HG03460 (cell line): ENCODE measurements around the gene DIAPH3.

Experiments
- ATAC-seq: cut with Tn5 transposase; IDR thresholded peaks from one replicate; pipeline ENCODE4 v1.9.1; 2021; ENCODE audit not compliant: unreplicated experiment

The DIAPH3 gene

DNA sequence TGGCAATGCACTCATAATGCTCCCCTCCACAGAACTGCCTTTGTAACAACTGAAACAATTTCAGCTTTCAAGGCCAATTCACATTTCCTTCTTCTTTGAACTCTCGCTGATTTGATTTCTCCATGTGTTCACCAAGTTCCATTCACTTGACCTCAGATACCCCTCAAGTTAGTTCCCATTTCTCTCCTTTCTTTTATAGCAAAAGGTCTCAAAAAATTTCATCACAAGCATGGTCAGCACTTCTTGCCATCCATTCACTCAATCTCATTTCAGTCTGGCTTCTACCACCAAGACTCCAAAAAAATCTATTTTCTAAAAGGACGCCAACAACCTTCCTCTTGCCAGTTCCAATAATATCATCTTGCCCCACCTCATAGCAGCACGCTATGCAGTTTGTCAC, 135.7 kb downstream of the DIAPH3 start:
- ATAC-seq = no peak

GRCh38 chr13:60026286-60026685, 137.4 kb downstream of the DIAPH3 start:
- no peak for ATAC-seq

DNA sequence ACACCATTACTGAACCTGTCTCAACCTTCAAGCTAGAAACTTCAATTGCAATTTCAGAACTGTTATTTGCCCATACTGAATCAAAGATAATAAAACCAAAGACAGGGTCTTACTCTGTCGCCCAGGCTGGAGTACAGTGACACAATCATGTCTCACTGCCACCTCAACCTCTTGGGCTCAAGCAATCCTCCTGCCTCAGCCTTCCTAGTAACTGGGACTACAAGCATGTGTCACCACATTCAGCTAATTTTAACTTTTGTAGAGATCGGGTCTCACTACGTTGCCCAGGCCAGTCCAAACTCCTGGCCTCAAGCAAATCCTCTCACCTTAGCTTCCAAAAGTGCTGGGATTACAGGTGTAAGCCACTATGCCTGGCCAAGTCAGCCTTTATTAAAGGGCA, 143.4 kb downstream of the DIAPH3 start:
- ATAC-seq = no peak

DNA sequence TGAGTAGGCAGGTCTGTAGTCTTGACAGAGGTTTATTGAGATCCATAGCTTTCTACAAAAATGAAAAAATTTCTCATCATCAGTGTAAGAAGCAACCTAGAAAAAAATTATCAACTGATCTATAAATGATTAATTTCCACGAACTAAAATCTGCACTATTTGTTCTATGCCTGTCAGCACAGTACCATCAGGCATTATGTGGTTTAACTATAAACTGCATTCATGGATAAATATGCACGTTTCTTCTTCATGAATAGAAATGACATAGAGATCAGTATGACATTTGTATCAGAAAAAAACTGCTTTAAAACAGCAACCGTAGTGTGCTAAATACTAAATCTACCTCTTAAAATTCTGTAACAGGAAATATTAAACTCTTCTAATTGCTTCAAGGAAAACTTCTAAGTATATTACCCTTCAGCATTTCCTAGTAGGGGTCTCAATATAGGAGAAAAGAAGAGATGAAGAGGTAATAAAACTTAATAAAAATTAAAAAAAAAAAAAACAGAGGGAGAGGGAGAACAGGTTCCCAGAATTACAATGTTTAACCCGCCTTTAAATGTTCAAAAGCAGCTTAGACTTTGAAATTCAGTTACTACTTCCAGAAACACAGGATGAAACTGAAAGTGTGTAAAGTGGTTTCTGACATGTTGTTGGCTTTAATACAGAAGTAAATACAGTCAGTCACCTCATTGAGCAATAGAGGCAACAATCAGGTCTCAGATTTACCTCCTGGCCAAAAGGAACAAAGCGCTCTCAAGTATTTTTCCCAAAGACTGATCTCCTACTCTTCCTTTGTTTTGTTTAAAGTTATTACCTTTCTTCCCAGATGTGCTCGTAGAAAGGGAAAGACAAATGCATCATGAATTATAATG, 144.4 kb downstream of the DIAPH3 start:
- peak; percentile 77 for ATAC-seq

DNA sequence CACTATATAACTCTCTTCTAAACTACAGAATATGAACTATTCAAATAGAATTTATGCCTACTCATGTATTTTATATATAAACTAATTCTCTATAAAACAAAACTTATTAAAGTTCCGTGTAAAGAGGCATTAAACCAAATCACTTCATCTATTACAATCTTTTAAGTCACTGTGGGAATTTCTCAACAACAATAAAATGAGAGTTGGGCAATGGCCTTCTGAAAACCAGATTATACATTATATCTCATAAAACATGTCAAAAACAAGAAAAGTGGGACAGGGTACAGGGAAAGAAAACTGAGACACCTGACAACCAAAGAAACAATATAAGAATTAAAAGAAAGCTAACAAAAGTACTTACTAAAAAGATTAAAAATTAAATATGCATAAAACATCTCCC, 145.2 kb downstream of the DIAPH3 start:
- no peak for ATAC-seq

GRCh38 chr13:60016229-60016628, 147.5 kb downstream of the DIAPH3 start:
- no peak for ATAC-seq

GRCh38 chr13:60013166-60013565, 150.6 kb downstream of the DIAPH3 start:
- ATAC-seq = no peak

- no peak for ATAC-seq
These were observed 151.2 kb downstream of the DIAPH3 start for GRCh38 chr13:60012488-60012887.

- ATAC-seq = no peak
These were observed 154.2 kb downstream of the DIAPH3 start for GRCh38 chr13:60009300-60010253.

DNA sequence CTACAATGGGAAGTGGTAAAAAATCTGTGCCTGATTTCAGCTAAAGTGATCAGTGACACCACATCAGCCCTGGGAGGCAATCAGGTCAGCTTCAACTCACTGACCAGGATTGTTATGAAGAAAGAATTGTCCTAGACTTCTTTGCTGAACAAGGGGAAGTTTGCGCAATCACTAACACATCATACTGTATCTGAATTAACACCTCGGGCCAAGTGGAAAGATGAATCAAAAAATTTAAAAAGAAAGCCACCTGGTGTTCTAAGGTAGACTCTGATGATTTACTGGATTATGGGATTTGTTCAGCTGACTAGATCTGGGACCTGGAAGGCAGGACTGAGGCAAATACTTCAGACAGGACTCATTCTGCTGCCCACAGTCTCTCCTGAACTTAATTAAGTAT, 161.8 kb downstream of the DIAPH3 start:
- ATAC-seq = no peak

GRCh38 chr13:60000976-60001375, 162.8 kb downstream of the DIAPH3 start:
- no peak for ATAC-seq

- no peak for ATAC-seq
These were observed 163.6 kb downstream of the DIAPH3 start for GRCh38 chr13:60000081-60000480.

DNA sequence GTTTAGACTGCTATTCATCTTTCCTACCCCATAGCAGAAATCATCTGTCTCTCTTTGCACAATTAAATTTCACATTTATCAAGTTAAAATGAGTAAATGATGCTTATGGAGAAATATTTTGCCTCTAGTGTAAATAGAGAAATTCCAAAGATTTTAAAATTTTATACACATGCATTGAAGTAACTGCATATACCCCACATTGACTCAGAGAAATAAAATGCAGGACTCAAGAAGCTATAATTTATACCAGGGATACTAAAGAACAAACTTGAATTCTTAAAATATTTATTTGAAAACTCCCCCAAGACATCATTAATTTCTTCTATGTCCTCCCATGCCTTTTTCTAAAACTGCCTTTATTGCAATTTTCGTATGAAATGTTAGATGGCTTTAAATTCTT, 165.8 kb downstream of the DIAPH3 start:
- no peak for ATAC-seq

DNA sequence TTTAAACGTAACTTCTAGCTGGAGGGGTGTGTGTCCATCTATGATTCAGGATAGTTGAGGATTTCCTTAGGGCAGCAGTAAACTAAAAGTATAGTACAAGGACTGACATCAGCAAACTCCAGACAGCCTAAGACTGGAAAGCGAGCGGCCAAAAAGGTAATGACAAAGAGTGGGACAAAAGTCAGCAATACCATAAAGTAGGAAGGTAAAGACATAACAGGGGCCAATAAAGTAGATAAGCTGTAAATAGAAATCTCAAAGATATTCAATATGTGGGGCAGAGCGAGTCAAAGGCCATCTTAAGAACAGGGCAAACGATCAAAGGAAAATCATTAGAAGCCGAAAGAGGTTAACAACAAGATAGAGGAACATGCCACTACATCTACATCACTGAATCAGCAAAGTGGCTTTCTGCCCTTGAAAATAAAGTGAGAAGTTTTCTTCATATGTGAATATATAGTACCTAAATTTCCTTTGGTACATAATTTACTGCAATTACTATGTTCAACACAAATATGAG, 167.2 kb downstream of the DIAPH3 start:
- ATAC-seq = no peak

DNA sequence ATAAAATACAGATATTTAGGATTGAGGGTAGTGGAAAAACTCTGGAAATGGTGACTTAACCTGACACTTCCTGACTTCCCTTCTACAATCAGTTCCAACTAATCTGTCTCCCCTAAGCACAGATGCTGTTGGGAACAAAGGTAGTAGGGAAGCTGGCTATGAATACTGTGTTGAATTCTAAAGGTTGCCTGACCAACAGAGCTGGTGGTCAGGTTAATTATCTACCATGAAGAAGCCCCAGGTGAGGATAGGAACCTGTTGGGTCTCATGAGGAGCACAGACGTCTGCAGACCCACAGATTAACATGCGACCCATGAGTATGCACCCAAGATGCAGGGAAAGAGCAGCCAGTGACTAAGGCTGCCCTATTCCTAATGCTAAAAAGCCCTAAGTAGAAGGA, 172.3 kb downstream of the DIAPH3 start:
- no peak for ATAC-seq

DNA sequence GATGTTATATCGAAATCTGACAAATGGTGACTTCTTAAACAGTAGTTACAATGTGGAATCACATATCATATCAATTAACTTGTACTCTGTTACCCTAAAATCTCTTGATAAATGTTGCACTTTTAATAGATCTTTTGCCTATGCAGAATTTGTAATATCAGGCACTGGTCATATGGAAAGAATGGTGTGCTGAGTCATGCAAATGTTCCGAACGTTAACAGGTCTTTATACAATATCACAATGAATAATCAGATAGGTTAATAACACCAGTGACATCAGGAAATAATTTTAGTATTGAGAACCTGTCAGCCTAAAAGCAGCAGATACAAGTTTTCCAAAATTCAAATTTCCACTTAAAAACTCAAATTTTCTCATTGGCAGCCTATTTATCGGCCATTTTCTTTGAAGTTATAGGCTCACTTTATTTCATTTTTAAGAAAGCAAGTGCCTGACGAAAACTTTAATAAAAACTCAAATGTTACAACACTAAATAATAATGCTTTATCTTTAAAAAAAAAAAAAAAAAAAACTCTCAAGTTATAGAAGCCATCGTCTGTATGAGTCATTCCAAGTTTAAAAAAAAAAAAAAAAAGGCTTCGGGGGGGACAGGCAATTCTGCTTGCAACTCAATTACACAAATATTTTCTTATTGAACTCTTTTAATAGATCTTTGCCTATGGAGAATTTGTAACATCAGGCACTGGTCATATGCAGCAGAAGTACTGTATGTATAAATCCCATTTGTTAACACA, 180.9 kb downstream of the DIAPH3 start:
- no peak for ATAC-seq

GRCh38 chr13:59979589-59979988, 184.1 kb downstream of the DIAPH3 start:
- no peak for ATAC-seq

- ATAC-seq = no peak
These were observed 184.9 kb downstream of the DIAPH3 start for GRCh38 chr13:59978862-59979261.

- ATAC-seq = no peak
These were observed 186.9 kb downstream of the DIAPH3 start for GRCh38 chr13:59976856-59977255.

- no peak for ATAC-seq
These were observed 187.8 kb downstream of the DIAPH3 start for GRCh38 chr13:59975807-59976435.
